HepG2 (cell line): ENCODE measurements around the gene PSMB2. TPM values are rescaled to one million over a fixed set of nuclear protein-coding genes. Genes with fewer than 3 reads are reported as not detected.
A peak's percentile ranks its signal among the peaks of the same experiment; 100 is the strongest.

Experiments
- ATAC-seq: fragments of 200-7000 bp; cut with Tn5 transposase; 3 replicates; pipeline ENCODE4 v1.9.1; 2020; ENCODE audit warnings: mild to moderate bottlenecking, moderate library complexity
- BruUV-seq: library from RNA; stranded (reverse); fragments of 400-500 nt; replicated peaks from 2 replicates; lab custom pipeline; 2021; lab: Mats Ljungman, UMichigan
- CTCF ChIA-PET: fragments of 300-600 bp; formaldehyde crosslinking; extraction: SDS; loops from one replicate; lab custom pipeline; 2021; ENCODE audit warnings: low total read pairs, inconsistent platforms, low intra/inter-chr PET ratio; lab: Yijun Ruan, JAX
- POLR2A ChIA-PET: fragments of 350-600 bp; sonication (Branson Sonifier 250); formaldehyde crosslinking; loops from one replicate; lab custom pipeline; 2020; ENCODE audit warnings: antibody characterized with exemption, inconsistent platforms; lab: Yijun Ruan, JAX
- DNase-seq: peaks from one replicate; pipeline ENCODE4 v3.0.0-alpha.2; 2015; ENCODE audit warnings: low spot score
- FAIRE-seq: peaks from 3 replicates; lab custom pipeline; 2011; peaks lifted over from hg19 to GRCh38; lab: Jason Lieb, UNC
- H2AFZ ChIP-seq: one replicate; pipeline ENCODE4 v1.6.1; 2011; ENCODE audit warnings: low read length, inconsistent platforms
- H3K27ac ChIP-seq: fragments of 300-600 bp; 3 replicates; pipeline ENCODE4 v1.8.0; 2011; ENCODE audit warnings: mixed run types, mild to moderate bottlenecking, mixed read lengths, low read length, inconsistent platforms; ENCODE audit not compliant: insufficient read depth; ENCODE audit errors: extremely low read length
- H3K27me3 ChIP-seq, 2 experiments: fragments of 200-600 bp in 1 of 2; 2 replicates in 1 of 2; 3 replicates in 1 of 2; pipeline versions ENCODE4 v1.6.0 to v1.8.0; 2011; ENCODE audit warnings: low read length in 2 of 2, mild to moderate bottlenecking in 2 of 2, moderate library complexity in 2 of 2, inconsistent platforms in 1 of 2; ENCODE audit not compliant: insufficient read depth in 2 of 2, control insufficient read depth in 1 of 2
- H3K36me3 ChIP-seq, 2 experiments: fragments of 200-600 bp in 1 of 2; replicated peaks in 1 of 2; 2 replicates in 1 of 2; 3 replicates in 1 of 2; pipeline versions ENCODE4 v1.5.1 to v1.8.0; 2011; ENCODE audit warnings: low read length in 2 of 2, inconsistent platforms in 1 of 2; ENCODE audit not compliant: insufficient read depth in 2 of 2, control insufficient read depth in 1 of 2
- H3K4me1 ChIP-seq: 2 replicates; pipeline ENCODE4 v1.5.1; 2012; ENCODE audit warnings: low read length, inconsistent platforms; ENCODE audit not compliant: insufficient read depth
- H3K4me2 ChIP-seq: 2 replicates; pipeline ENCODE4 v1.6.0; 2011; ENCODE audit warnings: low read depth, low read length, inconsistent platforms
- H3K4me3 ChIP-seq, 3 experiments: fragments of 200-600 bp in 1 of 3; sonication (generic), shearing (Covaris generic) in 1 of 3; replicated peaks in 1 of 3; 2 replicates each; pipeline ENCODE4 v1.5.1; 2011 to 2016; ENCODE audit warnings: low read length in 3 of 3, inconsistent platforms in 2 of 3, low read depth in 2 of 3, mild to moderate bottlenecking in 2 of 3, control low read depth in 1 of 3, mixed read lengths in 1 of 3; ENCODE audit not compliant: insufficient read depth in 1 of 3
- H3K79me2 ChIP-seq: one replicate; pipeline ENCODE4 v1.6.1; 2011; ENCODE audit warnings: low read length, inconsistent platforms; ENCODE audit not compliant: insufficient read depth
- H3K9ac ChIP-seq: 2 replicates; pipeline ENCODE4 v1.6.0; 2011; ENCODE audit warnings: mild to moderate bottlenecking, low read depth, low read length, inconsistent platforms; ENCODE audit not compliant: insufficient read depth
- H3K9me3 ChIP-seq: 2 replicates; pipeline ENCODE4 v1.5.1; 2012; ENCODE audit warnings: mild to moderate bottlenecking, low read length
- H4K20me1 ChIP-seq: 2 replicates; pipeline ENCODE4 v1.6.0; 2011; ENCODE audit warnings: inconsistent platforms, mild to moderate bottlenecking, low read length, moderate library complexity; ENCODE audit not compliant: insufficient read depth
- EHMT2 ChIP-seq: fragments of 200-600 bp; sonication (generic); IDR thresholded peaks from 2 replicates; pipeline ENCODE4 v1.7.0; 2017; ENCODE audit warnings: antibody characterized with exemption, low read depth, low read length, borderline replicate concordance
- ZNF547 ChIP-seq: sonication (generic); formaldehyde crosslinking; IDR thresholded peaks from 2 replicates; pipeline ENCODE4 v1.5.1; 2020; ENCODE audit warnings: mild to moderate bottlenecking, missing genetic modification reagents
- WGBS: methylation state at CpG from one replicate; pipeline ENCODE4 v1.1.6; 2017; ENCODE audit warnings: low lambda C conversion rate; 5-methylcytosine and 5-hydroxymethylcytosine counted together
- in situ Hi-C: cut with HindIII; loops from 2 replicates; pipeline ENCODE4 v1.10.0; 2017; ENCODE audit warnings: low pct_unique_long_range_greater_than_20kb; ENCODE audit not compliant: extremely low pct_ligation_motif_present
- intact Hi-C: fragments of 100-400 bp; cut with micrococcal nuclease; formaldehyde crosslinking; loops from one replicate; pipeline ENCODE4 v1.10.0; 2022; ENCODE audit not compliant: unreplicated experiment
- polyA plus RNA-seq, 8 experiments: library from polyadenylated mRNA; depleted of rRNA in 3 of 8; stranded (reverse) in 7 of 8; unstranded in 1 of 8; fragments of >200 nt; fragmentation: Illumina TruSeq in 4 of 8; extraction: Trizol in 4 of 8; gene quantifications; 2 replicates each; pipeline versions ENCODE4 v1.2.1 to v1.2.3, GENCODE V29; 2011 to 2016; ENCODE audit warnings: low read depth in 4 of 8, missing spikeins in 1 of 8, mixed read lengths in 1 of 8; ENCODE audit not compliant: insufficient read depth in 1 of 8
- total RNA-seq, 5 experiments: library from RNA; depleted of rRNA; stranded (reverse); fragments of >200 nt; fragmentation: Illumina TruSeq; extraction: Trizol; gene quantifications; 2 replicates each; pipeline ENCODE4 v1.2.3, GENCODE V29; 2016; ENCODE audit warnings: low read depth in 1 of 5
- TF ChIP-seq, protein P1 (sequence below): sonication (generic); formaldehyde crosslinking; IDR thresholded peaks from 2 replicates; pipeline ENCODE4 v1.4.0; 2020; ENCODE audit warnings: missing genetic modification reagents, low read depth, mild to moderate bottlenecking, borderline replicate concordance
- TF ChIP-seq, protein P2 (sequence below): sonication (generic); formaldehyde crosslinking; IDR thresholded peaks from 2 replicates; pipeline ENCODE4 v1.4.0; 2020; ENCODE audit warnings: missing genetic modification reagents
- TF ChIP-seq, protein P3 (sequence below): sonication (generic); formaldehyde crosslinking; IDR thresholded peaks from 2 replicates; pipeline ENCODE4 v1.9.0; 2022; ENCODE audit warnings: low read depth, missing genetic modification reagents

PSMB2 gene
- total and polyA plus RNA-seq, 2 of the 13 experiments (the other 11 are each of a cell fraction or from before 2014, with no cell fraction given), result 60.6 to 62.2 TPM

DNA sequence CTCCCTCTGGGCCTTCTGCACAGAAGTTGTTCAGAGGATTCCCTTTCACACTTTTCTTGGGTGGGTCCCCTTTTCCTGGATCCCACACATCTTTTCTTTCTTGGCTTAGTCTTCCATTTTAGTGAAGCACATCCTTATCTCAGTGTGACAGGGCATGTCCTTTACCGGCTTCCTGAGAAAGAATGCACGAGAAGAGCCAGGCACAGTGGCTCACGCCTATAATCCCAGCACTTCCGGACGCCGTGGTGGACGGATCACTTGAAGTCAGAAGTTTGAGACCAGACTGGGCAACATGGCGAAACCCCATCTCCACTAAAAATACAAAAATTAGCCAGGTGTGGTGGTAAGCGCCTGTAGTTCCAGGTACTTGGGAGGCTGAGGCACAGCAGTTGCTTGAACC lies 22.1 kb upstream of the PSMB2 start (continued):
- TF ChIP-seq, protein P1, sequence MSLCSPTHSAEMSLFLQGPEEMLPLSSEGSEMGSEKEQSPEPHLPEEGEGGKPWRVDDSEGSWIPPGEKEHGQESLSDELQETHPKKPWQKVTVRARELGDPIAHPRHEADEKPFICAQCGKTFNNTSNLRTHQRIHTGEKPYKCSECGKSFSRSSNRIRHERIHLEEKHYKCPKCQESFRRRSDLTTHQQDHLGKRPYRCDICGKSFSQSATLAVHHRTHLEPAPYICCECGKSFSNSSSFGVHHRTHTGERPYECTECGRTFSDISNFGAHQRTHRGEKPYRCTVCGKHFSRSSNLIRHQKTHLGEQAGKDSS (CRISPR knock-in tag), result no peak
- TF ChIP-seq, protein P2, sequence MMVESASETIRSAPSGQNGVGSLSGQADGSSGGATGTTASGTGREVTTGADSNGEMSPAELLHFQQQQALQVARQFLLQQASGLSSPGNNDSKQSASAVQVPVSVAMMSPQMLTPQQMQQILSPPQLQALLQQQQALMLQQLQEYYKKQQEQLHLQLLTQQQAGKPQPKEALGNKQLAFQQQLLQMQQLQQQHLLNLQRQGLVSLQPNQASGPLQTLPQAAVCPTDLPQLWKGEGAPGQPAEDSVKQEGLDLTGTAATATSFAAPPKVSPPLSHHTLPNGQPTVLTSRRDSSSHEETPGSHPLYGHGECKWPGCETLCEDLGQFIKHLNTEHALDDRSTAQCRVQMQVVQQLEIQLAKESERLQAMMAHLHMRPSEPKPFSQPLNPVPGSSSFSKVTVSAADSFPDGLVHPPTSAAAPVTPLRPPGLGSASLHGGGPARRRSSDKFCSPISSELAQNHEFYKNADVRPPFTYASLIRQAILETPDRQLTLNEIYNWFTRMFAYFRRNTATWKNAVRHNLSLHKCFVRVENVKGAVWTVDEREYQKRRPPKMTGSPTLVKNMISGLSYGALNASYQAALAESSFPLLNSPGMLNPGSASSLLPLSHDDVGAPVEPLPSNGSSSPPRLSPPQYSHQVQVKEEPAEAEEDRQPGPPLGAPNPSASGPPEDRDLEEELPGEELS, result no peak

DNA sequence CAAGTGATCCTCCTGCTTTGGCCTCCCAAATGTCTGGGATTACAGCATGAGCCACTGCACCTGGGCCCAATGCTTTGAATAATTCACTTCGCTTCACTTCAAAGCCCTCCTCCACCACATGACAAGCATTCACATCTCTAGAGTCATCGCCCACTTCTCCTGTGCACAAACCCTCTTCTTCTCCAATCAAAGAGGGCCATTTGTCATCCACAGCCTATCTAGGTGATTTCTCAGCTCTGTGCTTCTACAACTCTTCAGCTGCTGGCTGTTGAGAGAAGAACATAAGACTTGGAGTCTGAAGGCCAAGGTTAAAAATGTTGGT lies 20.1 kb upstream of the PSMB2 start:
- FAIRE-seq (no peak), ATAC-seq (no peak), DNase-seq (no peak)
- TF ChIP-seq EHMT2 (peak; percentile 15; the same call in 1 of the 2 replicates), ZNF547 (CRISPR knock-in tag) (no peak)
- TF ChIP-seq, protein P3, sequence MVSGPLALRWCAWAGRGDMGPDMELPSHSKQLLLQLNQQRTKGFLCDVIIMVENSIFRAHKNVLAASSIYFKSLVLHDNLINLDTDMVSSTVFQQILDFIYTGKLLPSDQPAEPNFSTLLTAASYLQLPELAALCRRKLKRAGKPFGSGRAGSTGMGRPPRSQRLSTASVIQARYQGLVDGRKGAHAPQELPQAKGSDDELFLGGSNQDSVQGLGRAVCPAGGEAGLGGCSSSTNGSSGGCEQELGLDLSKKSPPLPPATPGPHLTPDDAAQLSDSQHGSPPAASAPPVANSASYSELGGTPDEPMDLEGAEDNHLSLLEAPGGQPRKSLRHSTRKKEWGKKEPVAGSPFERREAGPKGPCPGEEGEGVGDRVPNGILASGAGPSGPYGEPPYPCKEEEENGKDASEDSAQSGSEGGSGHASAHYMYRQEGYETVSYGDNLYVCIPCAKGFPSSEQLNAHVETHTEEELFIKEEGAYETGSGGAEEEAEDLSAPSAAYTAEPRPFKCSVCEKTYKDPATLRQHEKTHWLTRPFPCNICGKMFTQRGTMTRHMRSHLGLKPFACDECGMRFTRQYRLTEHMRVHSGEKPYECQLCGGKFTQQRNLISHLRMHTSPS (CRISPR knock-in tag), result no peak
- Histone ChIP-seq H3K4me3 (no peak overlapping the region), H3K9me3 (no peaks in the 10 kb centered on the region), H3K4me2 (no peak overlapping the region), H3K79me2 (no peaks in the 10 kb centered on the region), H3K27ac (no peak overlapping the region), H2AFZ (no peak overlapping the region), H4K20me1 (no peaks in the 10 kb centered on the region), H3K4me1 (no peaks in the 10 kb centered on the region), H3K36me3 (no peaks in the 10 kb centered on the region), H3K27me3 (no peaks in the 10 kb centered on the region; a peak in 2 of 5 replicates), H3K9ac (no peak overlapping the region)
- POLR2A ChIA-PET, result no interaction called here
- intact Hi-C loops, result no loop called here
- no TSS peak for BruUV-seq
- in situ Hi-C loops, result no loop called here
- 20% methylated on average over 2 of the region's 2 CpGs for WGBS
- CTCF ChIA-PET, result no interaction called here
